ENCODE results near the gene TPST2.
A peak's percentile ranks its signal among the peaks of the same experiment; 100 is the strongest.
"Not testable (repeated sequence)": the region's sequence is repeated elsewhere in the genome, so short reads cannot be mapped to it uniquely, and the experiment has no call there.

Gene TPST2

GRCh38 chr22:26528518-26528917 is 61.4 kb downstream of the TPST2 start:
- DNase-seq, result not testable (repeated sequence)

DNA sequence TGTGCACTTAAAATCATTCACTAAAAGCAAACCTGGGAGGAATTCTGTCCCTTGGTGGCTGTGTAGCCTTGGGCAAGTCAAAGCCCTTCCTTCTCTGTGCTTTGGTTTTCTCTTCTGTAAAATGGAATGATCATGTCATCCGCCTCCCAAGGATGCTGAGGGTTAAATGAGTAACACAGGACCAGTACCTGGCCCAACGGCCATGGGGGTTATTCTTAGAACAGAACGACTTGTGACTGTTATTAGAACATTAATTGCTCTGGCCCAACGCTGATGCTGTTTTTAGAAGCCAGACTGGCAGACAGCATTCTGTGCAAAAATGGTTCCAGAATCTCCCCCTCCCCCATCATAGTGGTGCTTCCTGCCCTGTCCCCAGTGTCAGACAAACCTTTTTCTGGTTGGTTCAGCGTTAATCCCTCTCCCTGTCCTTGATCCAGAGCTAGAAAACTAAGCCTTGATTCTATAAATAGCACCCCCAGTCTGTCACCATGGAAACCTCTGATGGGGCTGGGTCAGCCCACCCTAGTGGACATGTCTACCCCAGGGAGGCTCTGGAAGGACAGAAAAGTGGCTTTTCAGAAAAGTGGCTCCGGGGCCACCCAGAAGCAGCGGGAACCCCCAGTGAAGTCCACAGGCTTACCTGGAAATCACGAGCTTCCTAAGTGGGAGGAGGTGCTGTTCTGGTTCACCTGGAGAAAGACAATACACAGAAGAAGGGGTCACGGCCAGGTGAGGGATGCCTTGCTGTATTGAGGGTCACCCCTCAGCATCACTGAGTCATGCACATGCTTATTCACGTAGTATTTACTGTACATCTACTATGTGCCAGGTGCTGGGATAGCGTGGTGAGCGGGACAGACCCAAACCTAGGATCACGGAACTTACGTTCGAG is 62.1 kb downstream of the TPST2 start:
- DNase-seq, result no peak

- no peak for DNase-seq
Observed at GRCh38 chr22:26527167-26527566, 62.8 kb downstream of the TPST2 start.

DNA sequence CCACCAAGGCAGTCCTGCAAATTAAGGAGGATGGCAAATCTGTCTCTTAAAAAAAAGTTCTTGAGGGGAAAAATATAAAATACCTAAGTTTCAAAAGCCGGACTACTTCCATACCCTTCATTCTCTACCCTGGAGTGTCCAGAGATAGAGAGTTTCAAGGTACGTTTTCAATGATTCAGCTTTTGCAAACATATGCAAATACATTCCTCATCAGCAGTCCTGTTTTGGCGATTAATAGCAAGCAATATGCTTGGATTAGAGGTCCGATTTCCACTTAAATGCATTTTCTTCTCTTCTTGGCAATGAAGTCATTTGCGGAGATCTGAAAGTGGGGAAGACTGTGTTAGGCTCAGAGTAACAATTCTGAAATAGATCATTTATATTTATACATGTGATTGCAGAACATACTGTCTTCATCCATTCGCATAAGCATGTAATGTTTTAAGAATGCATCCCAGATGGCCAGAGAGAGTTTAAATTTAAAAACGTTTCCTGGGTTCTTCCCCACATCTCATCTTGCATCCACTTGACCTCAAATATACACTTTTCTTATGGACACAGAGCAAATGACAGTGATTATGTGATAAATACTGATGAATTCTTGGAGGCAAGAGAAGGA is 63.9 kb downstream of the TPST2 start:
- no peak for DNase-seq

DNA sequence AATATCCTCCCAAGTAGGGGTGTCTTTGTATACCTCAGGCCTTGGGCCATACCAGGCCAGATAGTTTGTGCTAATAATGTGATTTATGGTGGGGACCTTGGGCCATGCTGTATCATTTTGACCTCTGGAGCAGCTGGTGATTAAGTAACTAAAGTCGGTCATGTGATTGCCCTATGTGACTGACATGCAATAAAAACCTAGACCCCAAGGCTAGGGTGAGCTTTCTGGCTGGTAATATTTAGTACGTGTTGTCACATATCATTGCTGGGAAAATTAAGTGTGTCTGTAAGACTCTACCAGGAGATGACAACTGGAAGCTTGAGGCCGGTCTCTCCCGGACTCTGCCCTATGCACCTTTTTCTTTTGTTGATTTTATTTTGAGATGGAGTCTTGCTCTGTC is 65.1 kb downstream of the TPST2 start:
- DNase-seq, result no peak

GRCh38 chr22:26522592-26522991 is 67.3 kb downstream of the TPST2 start:
- DNase-seq, result no peak

GRCh38 chr22:26522012-26522411 is 67.9 kb downstream of the TPST2 start:
- no peak for DNase-seq

DNA sequence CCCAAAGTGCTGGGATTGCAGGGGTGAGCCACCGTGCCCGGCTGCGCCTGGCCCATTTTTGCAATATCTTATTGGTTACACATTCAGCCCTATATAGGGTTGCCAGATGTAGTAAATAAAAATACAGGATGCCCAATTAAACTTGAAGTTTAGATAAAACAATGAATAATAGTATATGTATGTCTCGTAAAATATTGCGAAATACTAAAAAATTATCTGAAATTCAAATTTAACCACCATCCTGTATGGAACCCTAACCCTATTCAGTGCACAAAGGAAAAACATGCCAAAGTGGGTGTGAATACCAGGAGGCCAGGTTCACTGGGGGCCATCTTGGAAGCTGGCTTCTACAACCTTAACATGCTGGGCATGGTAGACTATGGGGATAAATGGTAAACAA is 72.5 kb downstream of the TPST2 start:
- DNase-seq, result no peak

DNA sequence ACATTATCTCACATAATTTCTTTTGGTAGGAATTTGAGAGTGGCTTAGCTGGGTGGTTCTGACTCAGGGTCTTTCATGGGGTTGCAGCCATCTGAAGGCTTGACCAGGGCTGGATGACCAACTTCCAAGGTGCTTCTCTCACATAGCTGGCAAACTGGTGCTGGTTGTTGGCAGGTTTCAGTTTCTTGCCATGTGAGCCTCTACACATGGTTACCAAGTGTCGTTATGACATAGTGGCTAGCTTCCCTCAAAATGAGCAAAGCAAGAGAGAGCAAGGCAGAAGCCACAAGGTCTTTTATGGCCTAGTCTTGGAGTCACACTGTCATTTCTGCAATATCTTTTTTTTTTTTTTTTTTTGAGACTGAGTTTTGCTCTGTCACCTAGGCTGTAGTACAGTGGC is 73.4 kb downstream of the TPST2 start:
- DNase-seq, result no peak

DNA sequence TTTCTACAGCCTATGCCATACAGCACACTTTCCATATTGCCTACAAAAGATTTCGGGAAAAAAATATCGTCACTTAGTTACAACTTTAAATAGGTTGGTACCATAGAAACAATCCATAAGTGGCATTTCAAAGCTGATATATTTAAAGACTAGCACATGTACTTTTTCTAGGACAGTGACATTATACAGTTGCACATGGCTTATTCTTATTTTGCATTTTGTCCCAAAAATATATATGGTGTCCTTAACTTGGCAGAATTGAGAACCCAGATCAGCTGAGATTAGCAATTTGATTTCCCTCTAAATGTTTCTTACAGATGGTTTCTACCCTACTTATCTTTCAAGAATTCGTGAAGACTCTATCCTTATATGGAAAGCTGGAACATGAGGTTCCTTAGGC is 74.0 kb downstream of the TPST2 start:
- DNase-seq, result no peak

GRCh38 chr22:26514419-26515161 is 75.3 kb downstream of the TPST2 start:
- no peak for DNase-seq

- no peak for DNase-seq
Observed at GRCh38 chr22:26513838-26514237, 76.1 kb downstream of the TPST2 start.

- peak; percentile 87 for DNase-seq
Observed at GRCh38 chr22:26512149-26512793, 77.7 kb downstream of the TPST2 start, which contains the start of gene TFIP11. Gene TFIP11 (minus strand): TSS chr22:26512473. CDS start chr22:26510272, 2,201 bp downstream.

- no peak for DNase-seq
Observed at GRCh38 chr22:26508148-26508547, 81.8 kb downstream of the TPST2 start.

DNA sequence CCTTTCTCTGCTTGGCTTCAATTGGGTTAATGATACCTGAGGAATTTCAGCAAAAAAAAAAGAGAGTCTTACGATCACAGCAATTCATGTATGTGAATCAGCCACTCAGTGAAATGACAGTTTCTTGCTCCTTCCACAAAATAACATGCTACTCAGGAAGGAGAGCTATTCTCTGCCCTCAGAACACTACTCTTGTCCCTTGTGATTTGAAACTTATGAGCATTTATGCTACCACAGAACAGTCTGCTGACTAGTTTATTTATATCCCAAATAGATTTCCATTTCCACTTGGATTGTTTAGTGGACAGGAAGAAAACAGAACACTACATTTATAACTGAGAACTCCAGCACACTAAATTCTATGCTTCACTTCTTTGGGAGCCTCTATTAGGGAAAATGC is 86.2 kb downstream of the TPST2 start:
- no peak for DNase-seq

- no peak for DNase-seq
Observed at GRCh38 chr22:26502688-26503561, 87.0 kb downstream of the TPST2 start.

- DNase-seq, result no peak
Observed at GRCh38 chr22:26501996-26502395, 87.9 kb downstream of the TPST2 start.

- no peak for DNase-seq
Observed at GRCh38 chr22:26499188-26499703, 90.7 kb downstream of the TPST2 start.

GRCh38 chr22:26496456-26496855 is 93.5 kb downstream of the TPST2 start:
- DNase-seq, result no peak

- DNase-seq, result no peak
Observed at GRCh38 chr22:26494506-26494905, 95.4 kb downstream of the TPST2 start.

DNA sequence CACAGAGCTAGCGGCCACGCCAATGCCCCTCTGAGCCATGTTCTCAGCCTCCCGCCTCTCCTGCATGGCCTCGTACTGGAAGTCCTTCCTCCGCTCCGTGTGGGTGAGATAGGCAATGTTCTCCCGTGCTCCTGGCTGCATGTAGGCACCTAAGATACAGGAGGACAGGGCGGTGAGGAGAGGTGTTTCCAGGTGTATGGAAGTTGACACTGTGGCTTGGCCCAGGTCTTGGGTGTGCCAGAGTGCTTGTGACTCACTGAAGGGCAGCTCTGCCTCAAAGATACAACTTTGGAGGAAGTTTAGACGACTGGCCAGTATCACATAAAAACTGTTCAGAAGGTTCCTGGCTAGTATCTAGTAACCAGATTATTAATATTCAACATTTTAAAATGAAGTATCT is 97.7 kb downstream of the TPST2 start:
- no peak for DNase-seq
